HG02642 (cell line): Measurements from ENCODE around the gene ERLIN1.
A peak's percentile ranks its signal among the peaks of the same experiment; 100 is the strongest.

Experiments
- ATAC-seq: cut with Tn5 transposase; IDR thresholded peaks from one replicate; pipeline ENCODE4 v1.9.1; 2021; ENCODE audit warnings: mild to moderate bottlenecking; ENCODE audit not compliant: unreplicated experiment, poor library complexity

Gene ERLIN1

GRCh38 chr10:100185364-100186252, at the start of gene ERLIN1:
TSS of gene ERLIN1 (minus strand) at chr10:100186029. CDS start at chr10:100185626, 403 bp downstream.
- ATAC-seq: peak; percentile 87

- ATAC-seq: no peak
These were observed 46.3 kb upstream of the ERLIN1 start for GRCh38 chr10:100232101-100232500.

- ATAC-seq: no peak
These were observed 44.1 kb upstream of the ERLIN1 start for GRCh38 chr10:100229819-100230422.

- no peak for ATAC-seq
These were observed 38.0 kb upstream of the ERLIN1 start for GRCh38 chr10:100223879-100224278.

GRCh38 chr10:100222529-100222928, 36.7 kb upstream of the ERLIN1 start:
- no peak for ATAC-seq

GRCh38 chr10:100216006-100216405, 30.2 kb upstream of the ERLIN1 start:
- no peak for ATAC-seq

GRCh38 chr10:100209303-100209702, 23.5 kb upstream of the ERLIN1 start:
- ATAC-seq: no peak

GRCh38 chr10:100208276-100208675, 22.4 kb upstream of the ERLIN1 start:
- ATAC-seq: no peak

- ATAC-seq: no peak
These were observed 18.5 kb upstream of the ERLIN1 start for GRCh38 chr10:100204370-100204769.

- ATAC-seq: no peak
These were observed 15.7 kb upstream of the ERLIN1 start for GRCh38 chr10:100201549-100201948.

GRCh38 chr10:100194711-100195110, 8.9 kb upstream of the ERLIN1 start:
- ATAC-seq: no peak

GRCh38 chr10:100192350-100192749, 6.5 kb upstream of the ERLIN1 start:
- ATAC-seq: no peak

GRCh38 chr10:100186253-100187212, 704 bp upstream of the ERLIN1 start:
- ATAC-seq: peak; percentile 52

GRCh38 chr10:100184840-100185239, 989 bp downstream of the ERLIN1 start:
- no peak for ATAC-seq

- no peak for ATAC-seq
These were observed 1.4 kb downstream of the ERLIN1 start for GRCh38 chr10:100184426-100184825.

- ATAC-seq: no peak
These were observed 2.3 kb downstream of the ERLIN1 start for GRCh38 chr10:100183481-100183880.

- ATAC-seq: no peak
These were observed 2.9 kb downstream of the ERLIN1 start for GRCh38 chr10:100182908-100183307.

- no peak for ATAC-seq
These were observed 3.5 kb downstream of the ERLIN1 start for GRCh38 chr10:100182281-100182680.

- no peak for ATAC-seq
These were observed 10.0 kb downstream of the ERLIN1 start for GRCh38 chr10:100175875-100176274.
